GM19193 (cell line): Measurements from ENCODE around the gene ABCB11.

ENCODE experiments used
- POLR2A ChIP-seq: IDR thresholded peaks from 4 replicates; pipeline ENCODE4 v1.6.1; 2011; ENCODE audit not compliant: insufficient read depth, insufficient read length; ENCODE audit errors: extremely low read depth

ABCB11 gene

GRCh38 chr2:169031202-169031601 is at the start of gene ABCB11:
Gene ABCB11 (minus strand): TSS chr2:169031324. CDS start chr2:169018125, 13,199 bp downstream.
- no peak for TF ChIP-seq POLR2A

- TF ChIP-seq POLR2A = no peak
Observed at GRCh38 chr2:169080250-169081069, 49.3 kb upstream of the ABCB11 start.

GRCh38 chr2:169077674-169078240 is 46.6 kb upstream of the ABCB11 start:
- TF ChIP-seq POLR2A = no peak

- TF ChIP-seq POLR2A = no peak
Observed at GRCh38 chr2:169073963-169074751, 43.0 kb upstream of the ABCB11 start.

GRCh38 chr2:169073211-169073962 is 42.3 kb upstream of the ABCB11 start:
- TF ChIP-seq POLR2A = no peak

GRCh38 chr2:169072163-169072925 is 41.2 kb upstream of the ABCB11 start:
- TF ChIP-seq POLR2A = no peak

GRCh38 chr2:169071455-169071854 is 40.3 kb upstream of the ABCB11 start:
- no peak for TF ChIP-seq POLR2A

GRCh38 chr2:169069833-169070232 is 38.7 kb upstream of the ABCB11 start:
- TF ChIP-seq POLR2A = no peak

- TF ChIP-seq POLR2A = no peak
Observed at GRCh38 chr2:169069341-169069740, 38.2 kb upstream of the ABCB11 start, which contains the start of gene DHRS9. Gene DHRS9 (plus strand): TSS chr2:169069563. CDS start chr2:169081582, 12,019 bp downstream.

- no peak for TF ChIP-seq POLR2A
Observed at GRCh38 chr2:169066897-169067296, 35.8 kb upstream of the ABCB11 start.

- no peak for TF ChIP-seq POLR2A
Observed at GRCh38 chr2:169065864-169066517, 34.9 kb upstream of the ABCB11 start.

- no peak for TF ChIP-seq POLR2A
Observed at GRCh38 chr2:169065422-169065821, 34.3 kb upstream of the ABCB11 start.

GRCh38 chr2:169050476-169051240 is 19.5 kb upstream of the ABCB11 start:
- TF ChIP-seq POLR2A = no peak

GRCh38 chr2:169049142-169049541 is 18.0 kb upstream of the ABCB11 start:
- no peak for TF ChIP-seq POLR2A
